Kidney epithelial cell (primary cell): Measurements from ENCODE around the gene FBXO2. TPM values are rescaled to one million over a fixed set of nuclear protein-coding genes. Genes with fewer than 3 reads are reported as not detected.
A peak's percentile ranks its signal among the peaks of the same experiment; 100 is the strongest.

Source experiments
- DNase-seq: peaks from one replicate; pipeline ENCODE4 v3.0.0-alpha.2; 2010; ENCODE audit warnings: low read depth
- H3K27me3 ChIP-seq: 2 replicates; pipeline ENCODE4 v1.6.0; 2011; ENCODE audit warnings: low read length; ENCODE audit not compliant: control insufficient read depth, insufficient read depth
- H3K36me3 ChIP-seq: 2 replicates; pipeline ENCODE4 v1.5.1; 2011; ENCODE audit warnings: low read length; ENCODE audit not compliant: control insufficient read depth, insufficient read depth
- H3K4me3 ChIP-seq: 2 replicates; pipeline ENCODE4 v1.5.1; 2011; ENCODE audit warnings: low read depth, mild to moderate bottlenecking, control low read depth, low read length
- total RNA-seq: library from RNA; depleted of rRNA; stranded (reverse); fragments of >200 nt; gene quantifications from 2 replicates; pipeline ENCODE4 v1.2.3, GENCODE V29; 2015
- TF ChIP-seq, protein P1 (sequence below): IDR thresholded peaks from 2 replicates; pipeline ENCODE4 v1.5.1; 2011; ENCODE audit warnings: mild to moderate bottlenecking, moderate library complexity, low read length, control low read depth, inconsistent platforms; ENCODE audit not compliant: insufficient read depth, poor library complexity, severe bottlenecking

Gene FBXO2
- total RNA-seq, 1 donor from 2014 or later = 3.0 TPM

GRCh38 chr1:11691928-11692711, 37.9 kb upstream of the FBXO2 start:
- TF ChIP-seq, protein P1, sequence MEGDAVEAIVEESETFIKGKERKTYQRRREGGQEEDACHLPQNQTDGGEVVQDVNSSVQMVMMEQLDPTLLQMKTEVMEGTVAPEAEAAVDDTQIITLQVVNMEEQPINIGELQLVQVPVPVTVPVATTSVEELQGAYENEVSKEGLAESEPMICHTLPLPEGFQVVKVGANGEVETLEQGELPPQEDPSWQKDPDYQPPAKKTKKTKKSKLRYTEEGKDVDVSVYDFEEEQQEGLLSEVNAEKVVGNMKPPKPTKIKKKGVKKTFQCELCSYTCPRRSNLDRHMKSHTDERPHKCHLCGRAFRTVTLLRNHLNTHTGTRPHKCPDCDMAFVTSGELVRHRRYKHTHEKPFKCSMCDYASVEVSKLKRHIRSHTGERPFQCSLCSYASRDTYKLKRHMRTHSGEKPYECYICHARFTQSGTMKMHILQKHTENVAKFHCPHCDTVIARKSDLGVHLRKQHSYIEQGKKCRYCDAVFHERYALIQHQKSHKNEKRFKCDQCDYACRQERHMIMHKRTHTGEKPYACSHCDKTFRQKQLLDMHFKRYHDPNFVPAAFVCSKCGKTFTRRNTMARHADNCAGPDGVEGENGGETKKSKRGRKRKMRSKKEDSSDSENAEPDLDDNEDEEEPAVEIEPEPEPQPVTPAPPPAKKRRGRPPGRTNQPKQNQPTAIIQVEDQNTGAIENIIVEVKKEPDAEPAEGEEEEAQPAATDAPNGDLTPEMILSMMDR = no peak
- no peak for DNase-seq
- peaks cover 51% of the 10 kb centered on the region for H3K27me3 ChIP-seq
- no peaks in the 10 kb centered on the region for H3K36me3 ChIP-seq
- H3K4me3 ChIP-seq = peak overlapping the region; percentile 11

- Histone ChIP-seq H3K4me3 (peak within 1 kb of the TSS; percentile 27), H3K27me3 (peaks cover 51% of the 10 kb centered on the region), H3K36me3 (no peaks in the 10 kb centered on the region)
- TF ChIP-seq, protein P1 = no peak
- no peak for DNase-seq
Observed at GRCh38 chr1:11691302-11691914, 37.2 kb upstream of the FBXO2 start, which contains the start of gene DRAXIN. Gene DRAXIN (plus strand): TSS chr1:11691710. CDS start chr1:11706259, 14,549 bp downstream.

DNA sequence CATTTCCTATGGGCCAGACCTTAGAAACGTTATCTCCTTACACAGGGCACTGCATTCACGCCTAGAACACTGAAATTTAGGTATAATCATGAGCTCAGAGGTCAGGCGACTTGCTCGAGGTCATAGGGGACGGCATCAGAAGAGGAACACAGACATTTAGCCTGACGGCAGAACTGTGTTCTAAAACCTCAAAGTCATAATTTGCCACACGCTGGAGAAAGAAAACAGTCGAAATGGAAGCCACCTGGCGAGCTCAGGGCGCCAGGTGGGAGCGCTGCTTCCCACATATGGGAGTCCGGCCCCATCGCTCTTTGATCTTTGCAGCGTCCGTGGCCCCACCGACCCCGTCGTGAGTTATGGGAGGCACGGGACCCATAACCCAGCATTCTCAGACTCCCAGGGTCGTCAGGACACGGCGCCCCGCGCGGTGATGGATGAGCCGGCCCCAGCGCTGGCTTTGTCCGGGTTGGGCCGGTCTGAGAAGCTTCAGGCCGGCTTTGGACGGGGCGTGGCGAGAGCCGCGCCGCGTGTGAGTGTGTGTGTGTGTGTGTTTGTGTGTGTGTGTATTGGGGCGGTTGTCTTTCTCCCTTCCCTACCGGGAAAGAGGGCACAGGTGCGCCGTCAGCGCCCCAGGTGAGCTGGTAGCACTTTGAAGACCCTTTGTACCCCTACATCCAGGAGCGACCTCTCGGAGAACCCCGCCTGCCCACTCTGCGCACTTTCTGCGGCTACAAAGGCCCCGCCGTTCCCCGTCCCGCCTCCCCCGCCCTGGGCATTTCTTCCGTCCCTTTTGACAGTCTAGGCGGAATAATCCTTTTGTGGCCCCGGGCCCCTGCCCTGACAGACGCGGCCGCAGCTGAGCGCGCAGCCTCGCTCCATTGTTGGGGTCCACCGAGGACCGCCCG, 36.4 kb upstream of the FBXO2 start:
- TF ChIP-seq, protein P1 = no peak
- no peak for DNase-seq
- Histone ChIP-seq H3K27me3 (peaks cover 53% of the 10 kb centered on the region), H3K4me3 (peak overlapping the region; percentile 27), H3K36me3 (no peaks in the 10 kb centered on the region)

- H3K4me3 ChIP-seq = no peak overlapping the region
- no peak for DNase-seq
- H3K36me3 ChIP-seq = no peaks in the 10 kb centered on the region
- TF ChIP-seq, protein P1 = no peak
- peaks cover 41% of the 10 kb centered on the region for H3K27me3 ChIP-seq
Observed at GRCh38 chr1:11688506-11688905, 34.3 kb upstream of the FBXO2 start.

DNA sequence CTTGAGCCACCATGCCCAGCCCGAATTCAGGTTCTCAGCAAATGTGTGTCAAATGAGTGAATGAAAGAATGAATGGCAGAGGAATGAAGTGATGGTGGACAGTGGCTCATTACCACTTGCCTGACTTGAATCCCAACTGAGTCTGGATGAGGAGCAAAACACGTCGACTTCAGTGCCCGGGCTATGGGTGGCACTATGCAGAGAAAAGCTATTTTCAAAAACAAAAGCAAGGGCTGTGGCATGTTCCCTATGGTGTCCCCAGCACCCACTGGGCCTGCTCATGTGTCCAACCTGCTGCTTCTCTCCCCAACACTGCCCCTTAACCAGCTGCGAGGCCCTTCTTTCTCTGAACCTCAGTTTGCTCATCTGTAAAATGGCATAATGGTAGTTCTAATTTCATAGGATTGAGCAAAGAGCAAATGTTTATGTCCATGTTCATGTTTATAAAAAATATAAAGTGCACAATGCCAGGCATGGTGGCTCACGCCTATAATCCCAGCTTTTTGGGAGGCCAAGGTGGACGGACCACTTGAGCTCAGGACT, 31.1 kb upstream of the FBXO2 start:
- H3K4me3 ChIP-seq = no peak overlapping the region
- H3K27me3 ChIP-seq = peaks cover 18% of the 10 kb centered on the region
- H3K36me3 ChIP-seq = no peaks in the 10 kb centered on the region
- TF ChIP-seq, protein P1 = no peak
- DNase-seq = no peak
